ENCODE measurements around the gene SLC25A36. TPM values are rescaled to one million over a fixed set of nuclear protein-coding genes. Genes with fewer than 3 reads are reported as not detected.

The SLC25A36 gene
- total and polyA plus RNA-seq, 4 donors, result 1.5 to 20.5 (median 5.4) TPM

DNA sequence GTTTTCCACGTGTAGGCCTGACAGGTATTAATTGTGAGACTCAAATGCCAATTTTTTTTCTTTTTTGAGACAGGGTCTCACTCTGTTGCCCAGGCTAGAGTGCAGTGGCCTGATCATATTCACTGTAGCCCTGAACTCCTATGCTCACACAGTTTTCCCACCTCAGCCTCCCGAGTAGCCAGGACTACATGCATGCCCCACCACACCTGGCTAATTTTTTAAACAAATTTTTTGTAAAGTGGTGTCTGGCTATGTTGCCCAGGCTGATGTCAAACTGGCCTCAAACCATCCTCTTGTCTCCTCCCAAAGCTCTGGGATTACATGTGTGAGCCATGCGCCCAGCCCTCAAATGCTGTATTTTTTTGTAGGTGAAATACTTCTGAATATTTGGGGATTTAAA is 14.0 kb downstream of the SLC25A36 start (continued):
- TF ChIP-seq, protein P1, sequence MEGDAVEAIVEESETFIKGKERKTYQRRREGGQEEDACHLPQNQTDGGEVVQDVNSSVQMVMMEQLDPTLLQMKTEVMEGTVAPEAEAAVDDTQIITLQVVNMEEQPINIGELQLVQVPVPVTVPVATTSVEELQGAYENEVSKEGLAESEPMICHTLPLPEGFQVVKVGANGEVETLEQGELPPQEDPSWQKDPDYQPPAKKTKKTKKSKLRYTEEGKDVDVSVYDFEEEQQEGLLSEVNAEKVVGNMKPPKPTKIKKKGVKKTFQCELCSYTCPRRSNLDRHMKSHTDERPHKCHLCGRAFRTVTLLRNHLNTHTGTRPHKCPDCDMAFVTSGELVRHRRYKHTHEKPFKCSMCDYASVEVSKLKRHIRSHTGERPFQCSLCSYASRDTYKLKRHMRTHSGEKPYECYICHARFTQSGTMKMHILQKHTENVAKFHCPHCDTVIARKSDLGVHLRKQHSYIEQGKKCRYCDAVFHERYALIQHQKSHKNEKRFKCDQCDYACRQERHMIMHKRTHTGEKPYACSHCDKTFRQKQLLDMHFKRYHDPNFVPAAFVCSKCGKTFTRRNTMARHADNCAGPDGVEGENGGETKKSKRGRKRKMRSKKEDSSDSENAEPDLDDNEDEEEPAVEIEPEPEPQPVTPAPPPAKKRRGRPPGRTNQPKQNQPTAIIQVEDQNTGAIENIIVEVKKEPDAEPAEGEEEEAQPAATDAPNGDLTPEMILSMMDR (IDR thresholded peaks at IDR 0.05; ENCODE audit: low read depth, low read length, missing input control), result no peak

DNA sequence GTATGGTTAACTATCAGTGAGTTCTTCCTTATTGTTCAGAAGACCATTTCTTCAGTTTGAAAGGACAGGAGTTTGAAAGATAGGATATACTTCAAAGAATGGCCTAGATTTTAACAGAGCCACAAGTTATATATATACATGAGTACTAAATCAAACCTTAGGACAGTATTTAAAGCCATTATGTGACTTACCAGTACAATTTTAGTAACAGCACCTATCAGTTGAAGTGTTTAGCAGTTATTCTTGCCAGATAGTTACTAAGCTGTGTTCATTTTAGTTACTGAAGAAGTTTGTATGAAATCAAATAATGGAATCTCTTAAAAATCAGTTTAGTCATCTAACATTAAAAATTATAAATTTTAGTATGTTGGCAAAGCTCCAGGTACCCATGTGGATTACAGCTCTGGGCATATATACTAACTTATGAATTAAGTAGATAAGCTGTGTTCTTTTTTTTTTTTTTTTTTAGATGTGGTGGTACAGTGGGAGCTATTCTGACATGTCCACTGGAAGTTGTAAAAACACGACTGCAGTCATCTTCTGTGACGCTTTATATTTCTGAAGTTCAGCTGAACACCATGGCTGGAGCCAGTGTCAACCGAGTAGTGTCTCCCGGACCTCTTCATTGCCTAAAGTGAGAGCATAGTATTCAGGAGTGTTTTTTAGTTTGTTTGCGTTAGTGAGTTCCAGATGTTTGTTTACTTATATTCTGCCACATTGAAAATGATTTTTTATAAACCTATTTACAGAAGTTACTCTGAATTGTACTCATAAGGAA is 14.6 kb downstream of the SLC25A36 start:
- H3K9ac ChIP-seq (ENCODE audit: low read depth in 1 of 2, low read length in 2 of 2), result no peak overlapping the region
- H3K27ac ChIP-seq (ENCODE audit: low read depth in 1 of 2, low read length in 2 of 2), result no peak overlapping the region
- DNase-seq (ENCODE audit: low spot score), result no peak
- no peaks in the 10 kb centered on the region for H3K9me3 ChIP-seq (ENCODE audit: control insufficient read depth in 4 of 4, low read length in 3 of 4)
- no peaks in the 10 kb centered on the region for H3K4me1 ChIP-seq (ENCODE audit: control insufficient read depth in 4 of 4, insufficient read depth in 4 of 4, low read length in 3 of 4)
- no peak overlapping the region for H3K4me3 ChIP-seq (ENCODE audit: low read depth in 1 of 3, low read length in 3 of 3)
- no peaks in the 10 kb centered on the region for H3K36me3 ChIP-seq (ENCODE audit: control insufficient read depth in 4 of 4, insufficient read depth in 3 of 4, low read depth in 1 of 4, low read length in 3 of 4)
- TF ChIP-seq, protein P2, sequence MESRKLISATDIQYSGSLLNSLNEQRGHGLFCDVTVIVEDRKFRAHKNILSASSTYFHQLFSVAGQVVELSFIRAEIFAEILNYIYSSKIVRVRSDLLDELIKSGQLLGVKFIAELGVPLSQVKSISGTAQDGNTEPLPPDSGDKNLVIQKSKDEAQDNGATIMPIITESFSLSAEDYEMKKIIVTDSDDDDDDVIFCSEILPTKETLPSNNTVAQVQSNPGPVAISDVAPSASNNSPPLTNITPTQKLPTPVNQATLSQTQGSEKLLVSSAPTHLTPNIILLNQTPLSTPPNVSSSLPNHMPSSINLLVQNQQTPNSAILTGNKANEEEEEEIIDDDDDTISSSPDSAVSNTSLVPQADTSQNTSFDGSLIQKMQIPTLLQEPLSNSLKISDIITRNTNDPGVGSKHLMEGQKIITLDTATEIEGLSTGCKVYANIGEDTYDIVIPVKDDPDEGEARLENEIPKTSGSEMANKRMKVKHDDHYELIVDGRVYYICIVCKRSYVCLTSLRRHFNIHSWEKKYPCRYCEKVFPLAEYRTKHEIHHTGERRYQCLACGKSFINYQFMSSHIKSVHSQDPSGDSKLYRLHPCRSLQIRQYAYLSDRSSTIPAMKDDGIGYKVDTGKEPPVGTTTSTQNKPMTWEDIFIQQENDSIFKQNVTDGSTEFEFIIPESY (IDR thresholded peaks at IDR 0.05), result no peak
- no peak for TF ChIP-seq FOXA1 (IDR thresholded peaks at IDR 0.05)
- TF ChIP-seq SP1 (IDR thresholded peaks at IDR 0.05), result no peak
- TF ChIP-seq, protein P3, sequence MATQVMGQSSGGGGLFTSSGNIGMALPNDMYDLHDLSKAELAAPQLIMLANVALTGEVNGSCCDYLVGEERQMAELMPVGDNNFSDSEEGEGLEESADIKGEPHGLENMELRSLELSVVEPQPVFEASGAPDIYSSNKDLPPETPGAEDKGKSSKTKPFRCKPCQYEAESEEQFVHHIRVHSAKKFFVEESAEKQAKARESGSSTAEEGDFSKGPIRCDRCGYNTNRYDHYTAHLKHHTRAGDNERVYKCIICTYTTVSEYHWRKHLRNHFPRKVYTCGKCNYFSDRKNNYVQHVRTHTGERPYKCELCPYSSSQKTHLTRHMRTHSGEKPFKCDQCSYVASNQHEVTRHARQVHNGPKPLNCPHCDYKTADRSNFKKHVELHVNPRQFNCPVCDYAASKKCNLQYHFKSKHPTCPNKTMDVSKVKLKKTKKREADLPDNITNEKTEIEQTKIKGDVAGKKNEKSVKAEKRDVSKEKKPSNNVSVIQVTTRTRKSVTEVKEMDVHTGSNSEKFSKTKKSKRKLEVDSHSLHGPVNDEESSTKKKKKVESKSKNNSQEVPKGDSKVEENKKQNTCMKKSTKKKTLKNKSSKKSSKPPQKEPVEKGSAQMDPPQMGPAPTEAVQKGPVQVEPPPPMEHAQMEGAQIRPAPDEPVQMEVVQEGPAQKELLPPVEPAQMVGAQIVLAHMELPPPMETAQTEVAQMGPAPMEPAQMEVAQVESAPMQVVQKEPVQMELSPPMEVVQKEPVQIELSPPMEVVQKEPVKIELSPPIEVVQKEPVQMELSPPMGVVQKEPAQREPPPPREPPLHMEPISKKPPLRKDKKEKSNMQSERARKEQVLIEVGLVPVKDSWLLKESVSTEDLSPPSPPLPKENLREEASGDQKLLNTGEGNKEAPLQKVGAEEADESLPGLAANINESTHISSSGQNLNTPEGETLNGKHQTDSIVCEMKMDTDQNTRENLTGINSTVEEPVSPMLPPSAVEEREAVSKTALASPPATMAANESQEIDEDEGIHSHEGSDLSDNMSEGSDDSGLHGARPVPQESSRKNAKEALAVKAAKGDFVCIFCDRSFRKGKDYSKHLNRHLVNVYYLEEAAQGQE (IDR thresholded peaks at IDR 0.05), result no peak
- WGBS, result 73% methylated on average over 5 of the region's 5 CpGs
- H3K27me3 ChIP-seq (ENCODE audit: control insufficient read depth in 4 of 4, insufficient read depth in 4 of 4, low read length in 3 of 4), result peaks cover 0 to 7% (median 4%) of the 10 kb centered on the region in 4 donors

DNA sequence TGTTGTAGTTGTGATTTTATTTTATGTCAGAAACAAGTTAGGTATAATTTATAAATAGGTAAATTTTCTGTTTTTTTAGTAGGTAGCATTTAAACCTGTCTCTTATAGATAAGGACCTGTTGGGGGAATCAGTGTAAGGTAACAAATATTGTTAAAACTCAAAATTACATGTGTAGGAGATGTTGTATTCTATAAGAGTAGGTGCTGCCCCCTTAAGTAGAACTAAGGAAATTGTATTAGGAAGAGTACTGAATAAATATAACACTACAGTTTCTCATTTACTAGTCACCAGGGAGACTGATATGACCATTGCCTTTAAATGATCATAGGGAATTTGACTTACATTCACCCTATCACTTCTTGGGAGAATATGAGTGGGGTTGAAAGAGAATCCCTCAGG is 31.2 kb downstream of the SLC25A36 start:
- H3K9ac ChIP-seq (ENCODE audit: low read depth in 1 of 2, low read length in 2 of 2), result no peak overlapping the region
- H3K27me3 ChIP-seq (ENCODE audit: control insufficient read depth in 4 of 4, insufficient read depth in 4 of 4, low read length in 3 of 4), result peaks cover 0 to 12% (median 5%) of the 10 kb centered on the region in 4 donors
- no peak overlapping the region for H3K27ac ChIP-seq (ENCODE audit: low read depth in 1 of 2, low read length in 2 of 2)
- DNase-seq (ENCODE audit: low spot score), result no peak
- H3K36me3 ChIP-seq (ENCODE audit: control insufficient read depth in 4 of 4, insufficient read depth in 3 of 4, low read depth in 1 of 4, low read length in 3 of 4), result no peaks in the 10 kb centered on the region
- H3K4me1 ChIP-seq (ENCODE audit: control insufficient read depth in 4 of 4, insufficient read depth in 4 of 4, low read length in 3 of 4), result no peaks in the 10 kb centered on the region
- no peaks in the 10 kb centered on the region for H3K9me3 ChIP-seq (ENCODE audit: control insufficient read depth in 4 of 4, low read length in 3 of 4)
- H3K4me3 ChIP-seq (ENCODE audit: low read depth in 1 of 3, low read length in 3 of 3), result no peak overlapping the region
- no peak for TF ChIP-seq FOXA1 (IDR thresholded peaks at IDR 0.05)
- TF ChIP-seq, protein P1 (IDR thresholded peaks at IDR 0.05; ENCODE audit: low read depth, low read length, missing input control), result no peak
- TF ChIP-seq HNF4G (IDR thresholded peaks at IDR 0.05), result no peak
- no peak for TF ChIP-seq EGR1 (IDR thresholded peaks at IDR 0.05; ENCODE audit: low read depth in 2 of 2)
- TF ChIP-seq TAF1 (conservative IDR thresholded peaks at IDR 0.05), result no peak
- TF ChIP-seq, protein P3 (IDR thresholded peaks at IDR 0.05), result no peak
- TF ChIP-seq, protein P4, sequence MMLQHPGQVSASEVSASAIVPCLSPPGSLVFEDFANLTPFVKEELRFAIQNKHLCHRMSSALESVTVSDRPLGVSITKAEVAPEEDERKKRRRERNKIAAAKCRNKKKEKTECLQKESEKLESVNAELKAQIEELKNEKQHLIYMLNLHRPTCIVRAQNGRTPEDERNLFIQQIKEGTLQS (IDR thresholded peaks at IDR 0.05), result no peak
- TF ChIP-seq NR2F2 (IDR thresholded peaks at IDR 0.05), result no peak
- TF ChIP-seq HNF4A (conservative IDR thresholded peaks at IDR 0.05), result no peak
- no peak for TF ChIP-seq FOXA2 (IDR thresholded peaks at IDR 0.05)
- TF ChIP-seq, protein P2 (IDR thresholded peaks at IDR 0.05), result no peak
